GM12892 (cell line): ENCODE data around the gene EVA1C.
"Not testable (repeated sequence)": the region's sequence is repeated elsewhere in the genome, so short reads cannot be mapped to it uniquely, and the experiment has no call there.

Experiments used
- DNase-seq: peaks from one replicate; pipeline ENCODE4 v3.0.0; 2011; ENCODE audit not compliant: insufficient read length
- FAIRE-seq: peaks from 2 replicates; lab custom pipeline; 2011; peaks lifted over from hg19 to GRCh38; lab: Jason Lieb, UNC
- POLR2A ChIP-seq: IDR thresholded peaks from 2 replicates; pipeline ENCODE4 v1.6.1; 2011; ENCODE audit warnings: low read depth, low read length, control low read depth
- POLR2AphosphoS5 ChIP-seq: IDR thresholded peaks from 2 replicates; pipeline ENCODE4 v1.6.1; 2011; ENCODE audit warnings: low read depth, low read length, control low read depth
- TAF1 ChIP-seq: IDR thresholded peaks from 2 replicates; pipeline ENCODE4 v1.6.1; 2011; ENCODE audit warnings: low read depth, mild to moderate bottlenecking, control low read depth, low read length, borderline replicate concordance

The EVA1C gene

DNA sequence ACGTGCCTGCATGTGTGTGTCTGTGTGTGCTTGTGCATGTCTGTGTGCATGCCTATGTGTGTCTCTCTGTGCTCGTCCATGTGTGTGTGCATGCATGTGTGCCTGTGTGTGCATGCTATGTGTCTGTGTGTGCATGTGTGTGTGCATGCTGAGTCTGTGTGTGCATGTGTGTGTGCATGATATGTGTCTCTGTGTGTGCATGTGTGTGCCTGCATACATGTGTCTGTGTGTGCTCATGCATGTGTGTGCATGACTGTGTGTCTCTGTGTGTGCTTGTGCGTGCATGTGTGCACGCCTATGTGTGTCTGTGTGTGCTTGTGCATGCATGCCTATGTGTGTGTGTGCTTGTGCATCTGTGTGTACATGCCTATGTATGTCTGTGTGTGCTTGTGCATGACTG, 120.5 kb downstream of the EVA1C start:
- TF ChIP-seq POLR2AphosphoS5 (no peak), POLR2A (no peak), TAF1 (no peak)
- DNase-seq (no peak), FAIRE-seq (no peak)

GRCh38 chr21:32533611-32534010, 121.1 kb downstream of the EVA1C start:
- TF ChIP-seq TAF1 (no peak), POLR2A (no peak), POLR2AphosphoS5 (no peak)
- no peak for FAIRE-seq

DNA sequence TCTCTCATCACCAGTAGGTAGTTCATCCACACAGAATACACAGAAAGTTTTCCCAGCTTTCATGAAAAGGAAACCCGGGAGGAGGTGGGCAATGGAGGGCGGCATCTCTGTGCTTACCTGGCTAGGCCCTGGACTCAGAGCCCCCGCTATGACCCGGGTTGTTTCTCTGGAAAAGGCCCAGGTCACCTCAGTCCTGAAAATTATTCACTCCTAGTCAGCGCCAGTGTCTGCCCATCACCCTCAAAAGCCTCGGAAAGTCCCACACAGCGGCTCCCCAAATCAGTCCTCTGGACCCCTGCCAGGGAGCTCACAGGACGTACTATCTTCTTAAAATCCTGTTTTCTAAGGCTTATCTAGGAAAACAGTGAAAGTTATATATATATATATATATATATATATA, 121.6 kb downstream of the EVA1C start:
- FAIRE-seq (no peak), DNase-seq (no peak)
- TF ChIP-seq POLR2A (no peak), TAF1 (no peak), POLR2AphosphoS5 (no peak)

More at GRCh38 chr21:32533611-32534010, 121.1 kb downstream of the EVA1C start:
- no peak for DNase-seq

GRCh38 chr21:32535612-32536011, 123.1 kb downstream of the EVA1C start:
- TF ChIP-seq POLR2A (no peak), TAF1 (no peak), POLR2AphosphoS5 (no peak)
- no peak for DNase-seq
- no peak for FAIRE-seq

- no peak for FAIRE-seq
- no peak for DNase-seq
- TF ChIP-seq POLR2AphosphoS5 (no peak), POLR2A (no peak), TAF1 (no peak)
Measured at GRCh38 chr21:32537569-32537881, 125.0 kb downstream of the EVA1C start.

DNA sequence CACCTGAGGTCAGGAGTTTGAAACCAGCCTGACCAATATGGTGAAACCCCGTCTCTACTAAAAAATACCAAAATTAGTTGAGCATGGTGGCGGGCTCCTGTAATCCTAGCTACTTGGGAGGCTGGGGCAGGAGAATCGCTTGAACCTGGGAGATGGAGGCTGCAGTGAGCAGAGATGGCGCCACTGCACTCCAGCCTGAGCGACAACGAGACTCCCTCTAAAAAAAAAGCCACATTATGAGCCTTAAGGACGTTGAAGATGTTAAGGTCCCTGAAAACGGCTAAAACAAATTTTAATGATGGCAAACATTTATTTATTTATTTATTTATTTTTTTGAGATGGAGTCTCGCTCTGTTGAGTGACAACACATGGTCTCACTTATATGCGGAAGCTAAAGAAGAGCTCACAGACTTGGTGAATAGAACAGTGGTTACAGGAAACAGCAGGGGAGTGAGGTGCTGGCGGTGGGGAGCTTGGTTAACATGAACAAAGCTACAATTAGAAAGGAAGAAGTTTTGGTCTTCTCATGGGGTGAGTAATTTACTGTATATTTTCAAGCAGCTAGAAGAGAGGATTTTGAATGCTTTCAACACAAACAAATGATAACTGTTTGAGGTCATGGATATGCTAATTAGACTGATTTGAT, 125.8 kb downstream of the EVA1C start:
- TF ChIP-seq POLR2AphosphoS5: no peak
- no peak for TF ChIP-seq POLR2A
- no peak for TF ChIP-seq TAF1
- FAIRE-seq: no peak
- DNase-seq: no peak

DNA sequence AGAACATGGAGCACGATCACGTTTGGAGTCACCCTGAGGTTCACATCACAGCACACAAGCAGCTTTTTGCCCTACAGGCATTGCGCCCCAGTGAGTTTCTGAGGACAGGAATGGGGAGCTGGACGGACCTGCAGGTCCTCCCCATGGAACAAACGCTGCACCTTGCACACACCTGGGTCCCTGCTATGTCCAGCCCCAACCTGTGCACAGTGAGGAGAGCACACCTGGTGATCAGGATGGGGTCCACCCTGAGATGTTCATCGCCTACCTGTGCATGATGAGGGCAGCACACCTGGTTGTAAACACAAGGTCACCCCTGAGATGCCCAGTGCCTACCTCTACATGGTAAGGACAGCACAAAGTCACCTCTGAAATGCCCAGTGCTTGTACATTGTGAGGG, 126.9 kb downstream of the EVA1C start:
- FAIRE-seq: no peak
- no peak for TF ChIP-seq TAF1
- TF ChIP-seq POLR2AphosphoS5: no peak
- TF ChIP-seq POLR2A: no peak
- no peak for DNase-seq

DNA sequence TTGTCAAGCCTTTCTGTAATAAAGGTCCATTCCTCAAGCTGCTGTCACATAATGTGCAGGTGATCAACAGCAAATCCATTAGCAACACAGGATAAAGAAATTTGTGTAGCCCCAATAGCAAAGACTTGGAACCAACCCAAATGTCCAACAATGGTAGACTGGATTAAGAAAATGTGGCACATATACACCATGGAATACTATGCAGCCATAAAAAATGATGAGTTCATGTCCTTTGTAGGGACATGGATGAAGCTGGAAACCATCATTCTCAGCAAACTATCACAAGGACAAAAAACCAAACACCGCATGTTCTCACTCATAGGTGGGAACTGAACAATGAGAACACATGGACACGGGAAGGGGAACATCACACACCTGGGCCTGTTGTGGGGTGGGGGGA, 130.6 kb downstream of the EVA1C start:
- FAIRE-seq, DNase-seq: not testable (repeated sequence)

DNA sequence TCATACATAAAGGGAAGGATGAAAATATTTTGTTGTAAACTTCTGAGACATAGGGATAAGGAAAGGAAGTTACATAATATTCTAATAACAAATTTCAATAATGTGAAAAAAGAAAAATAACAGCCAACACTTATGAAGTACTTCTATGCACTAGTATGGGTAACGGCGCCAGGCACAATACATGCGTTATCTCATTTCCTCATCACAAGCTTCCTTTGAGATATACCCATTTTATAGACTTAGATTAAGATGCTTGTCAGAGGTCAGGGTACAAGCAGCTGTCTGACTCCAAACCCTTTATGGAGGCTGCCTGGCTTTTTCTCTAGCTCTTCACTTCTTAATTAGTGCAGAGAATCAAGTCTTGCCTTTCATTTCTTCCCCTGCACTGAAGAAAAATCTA, 131.5 kb downstream of the EVA1C start:
- TF ChIP-seq TAF1 (no peak), POLR2AphosphoS5 (no peak), POLR2A (no peak)
- DNase-seq (no peak), FAIRE-seq (no peak)

GRCh38 chr21:32544697-32545096, 132.2 kb downstream of the EVA1C start:
- no peak for TF ChIP-seq POLR2AphosphoS5
- no peak for TF ChIP-seq TAF1
- TF ChIP-seq POLR2A: no peak
- DNase-seq (no peak), FAIRE-seq (no peak)

DNA sequence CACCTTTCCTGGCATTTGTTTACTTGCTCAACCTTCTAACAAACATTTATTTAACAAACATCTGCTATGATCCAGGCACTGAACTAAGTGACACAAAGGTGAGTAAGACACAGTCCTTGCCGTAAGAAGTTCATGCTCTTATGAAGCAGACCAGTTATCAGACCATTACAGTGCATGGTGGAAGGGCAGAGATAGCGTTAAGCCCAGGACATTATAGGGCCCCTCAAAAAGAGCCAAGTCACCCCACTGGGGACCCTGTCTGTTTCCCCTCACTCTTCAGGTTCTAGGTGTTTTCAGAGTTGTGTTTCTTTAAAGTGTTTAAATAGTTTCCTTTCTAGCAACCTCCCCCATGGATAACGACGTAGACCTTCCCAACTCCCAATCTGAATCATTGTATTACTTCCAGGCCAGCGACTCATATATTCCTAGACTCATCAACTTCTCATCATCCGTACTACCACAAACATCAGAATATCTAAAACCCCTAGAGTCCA, 133.5 kb downstream of the EVA1C start:
- FAIRE-seq (no peak), DNase-seq (no peak)
- TF ChIP-seq TAF1 (no peak), POLR2A (no peak), POLR2AphosphoS5 (no peak)

- FAIRE-seq: no peak
- TF ChIP-seq POLR2A (no peak), TAF1 (no peak), POLR2AphosphoS5 (no peak)
- DNase-seq: no peak
Measured at GRCh38 chr21:32547018-32547417, 134.5 kb downstream of the EVA1C start.
